HFFc6 (cell line): ENCODE measurements around the gene ZBTB16. TPM values are rescaled to one million over a fixed set of nuclear protein-coding genes. Genes with fewer than 3 reads are reported as not detected.

Source experiments
- DNase-seq: peaks from one replicate; pipeline ENCODE4 v3.0.0-alpha.2; 2018
- H3K27ac Mint-ChIP-seq: 2 replicates; pipeline ENCODE4 v1.8.0; 2020; ENCODE audit warnings: mild to moderate bottlenecking, mixed read lengths
- H3K27me3 Mint-ChIP-seq: 2 replicates; pipeline ENCODE4 v1.8.0; 2021; ENCODE audit warnings: mild to moderate bottlenecking, moderate library complexity, mixed read lengths; ENCODE audit not compliant: insufficient read depth
- H3K36me3 Mint-ChIP-seq: 2 replicates; pipeline ENCODE4 v1.8.0; 2021; ENCODE audit warnings: low read depth, mixed read lengths
- H3K4me1 Mint-ChIP-seq: 2 replicates; pipeline ENCODE4 v1.8.0; 2020; ENCODE audit warnings: low read depth, mixed read lengths
- H3K4me3 Mint-ChIP-seq: 2 replicates; pipeline ENCODE4 v1.8.0; 2020; ENCODE audit warnings: mild to moderate bottlenecking, moderate library complexity, mixed read lengths
- H3K9me3 Mint-ChIP-seq: 2 replicates; pipeline ENCODE4 v1.8.0; 2020; ENCODE audit warnings: mild to moderate bottlenecking, mixed read lengths
- total RNA-seq, 6 experiments: library from RNA; stranded (reverse); fragmentation: NEBNext Ultra II Directional; extraction: Animal tissue kit (Norgen Biotek cat#: 25700); gene quantifications; 2 replicates in 1 of 6; 3 replicates in 5 of 6; pipeline ENCODE4 v1.2.3, GENCODE V29; 2021
- TF ChIP-seq, protein P1 (sequence below): fragments of 200-600 bp; sonication (generic); IDR thresholded peaks from 2 replicates; pipeline ENCODE4 v1.5.0; 2021; ENCODE audit warnings: antibody characterized with exemption, mild to moderate bottlenecking

ZBTB16 gene
- total RNA-seq, 6 experiments from 2014 or later, result not detected

GRCh38 chr11:114171257-114172054 is 111.9 kb downstream of the ZBTB16 start:
- no peak for DNase-seq
- Mint-ChIP-seq H3K9me3 (no peaks in the 10 kb centered on the region), H3K4me3 (no peak overlapping the region), H3K4me1 (peaks cover 30% of the 10 kb centered on the region), H3K36me3 (no peaks in the 10 kb centered on the region), H3K27ac (no peak overlapping the region), H3K27me3 (peaks cover 62% of the 10 kb centered on the region)
- TF ChIP-seq, protein P1, sequence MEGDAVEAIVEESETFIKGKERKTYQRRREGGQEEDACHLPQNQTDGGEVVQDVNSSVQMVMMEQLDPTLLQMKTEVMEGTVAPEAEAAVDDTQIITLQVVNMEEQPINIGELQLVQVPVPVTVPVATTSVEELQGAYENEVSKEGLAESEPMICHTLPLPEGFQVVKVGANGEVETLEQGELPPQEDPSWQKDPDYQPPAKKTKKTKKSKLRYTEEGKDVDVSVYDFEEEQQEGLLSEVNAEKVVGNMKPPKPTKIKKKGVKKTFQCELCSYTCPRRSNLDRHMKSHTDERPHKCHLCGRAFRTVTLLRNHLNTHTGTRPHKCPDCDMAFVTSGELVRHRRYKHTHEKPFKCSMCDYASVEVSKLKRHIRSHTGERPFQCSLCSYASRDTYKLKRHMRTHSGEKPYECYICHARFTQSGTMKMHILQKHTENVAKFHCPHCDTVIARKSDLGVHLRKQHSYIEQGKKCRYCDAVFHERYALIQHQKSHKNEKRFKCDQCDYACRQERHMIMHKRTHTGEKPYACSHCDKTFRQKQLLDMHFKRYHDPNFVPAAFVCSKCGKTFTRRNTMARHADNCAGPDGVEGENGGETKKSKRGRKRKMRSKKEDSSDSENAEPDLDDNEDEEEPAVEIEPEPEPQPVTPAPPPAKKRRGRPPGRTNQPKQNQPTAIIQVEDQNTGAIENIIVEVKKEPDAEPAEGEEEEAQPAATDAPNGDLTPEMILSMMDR, result no peak

DNA sequence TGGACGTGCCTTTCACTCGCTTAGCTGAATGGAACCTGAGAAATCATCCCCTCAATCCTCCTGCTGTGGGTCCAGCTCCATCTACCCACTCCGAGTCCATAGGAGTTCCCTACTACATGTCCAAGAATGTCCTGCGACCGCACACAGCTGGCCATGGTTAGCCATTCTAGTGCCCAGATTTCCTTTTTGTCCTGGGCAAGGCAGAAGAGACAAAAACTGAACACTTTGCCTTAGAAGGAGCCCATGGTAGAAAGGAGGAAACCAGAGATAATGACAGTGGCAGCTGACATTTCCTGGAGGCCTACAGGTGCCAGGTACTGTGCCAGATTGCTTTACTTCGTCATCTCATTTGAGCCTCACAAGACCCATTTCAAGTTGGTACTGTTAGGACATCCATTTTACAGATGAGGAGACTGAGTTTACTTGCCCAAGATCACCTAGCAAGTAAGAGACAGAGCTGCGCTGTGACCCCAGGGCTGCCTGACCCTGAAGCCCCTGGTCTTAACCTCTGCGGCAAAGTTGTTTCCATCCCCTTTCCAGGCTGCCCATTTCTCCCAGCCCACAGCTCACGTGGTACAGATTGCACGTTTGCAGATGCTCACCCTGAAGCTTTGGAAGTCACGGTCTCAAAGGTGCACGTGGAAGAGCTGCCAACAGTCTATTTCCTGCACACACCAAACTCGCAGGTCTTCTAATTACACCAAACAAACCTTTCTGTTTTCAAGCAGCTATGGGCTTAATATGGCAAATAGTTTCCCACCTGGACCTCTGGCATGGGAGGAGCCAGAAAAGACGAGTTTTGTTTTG is 112.7 kb downstream of the ZBTB16 start:
- Mint-ChIP-seq H3K4me1 (peaks cover 22% of the 10 kb centered on the region), H3K36me3 (no peaks in the 10 kb centered on the region), H3K9me3 (no peaks in the 10 kb centered on the region), H3K27ac (no peak overlapping the region), H3K27me3 (peaks cover 69% of the 10 kb centered on the region), H3K4me3 (no peak overlapping the region)
- TF ChIP-seq, protein P1, result no peak
- no peak for DNase-seq

DNA sequence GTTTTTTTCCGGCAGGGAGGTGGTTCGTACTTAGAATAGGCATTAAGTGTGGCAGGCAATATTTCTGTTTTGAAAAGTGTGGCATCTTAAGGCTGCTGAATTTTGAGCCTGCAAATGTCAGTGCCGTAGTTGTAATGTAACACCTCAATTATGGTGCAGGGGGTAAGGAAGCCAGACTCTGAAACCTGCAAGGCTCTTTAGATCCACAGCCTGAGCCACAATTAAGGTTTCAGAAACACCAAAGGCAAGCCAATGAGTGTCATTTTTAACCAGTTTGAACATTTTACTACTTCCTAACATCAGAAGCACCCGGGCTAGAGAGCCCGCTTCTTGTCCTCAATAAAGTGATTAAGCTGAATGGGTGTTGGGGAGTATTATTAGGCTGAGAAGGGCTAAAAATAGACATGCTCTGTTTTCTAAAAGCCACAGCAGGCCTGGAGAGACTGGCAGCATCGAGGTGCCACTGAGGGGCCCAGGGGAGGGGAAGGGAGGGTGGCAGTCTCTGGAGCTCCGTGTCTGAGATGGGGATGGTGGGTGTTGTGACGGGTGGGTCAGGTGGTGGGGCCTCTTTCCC is 113.4 kb downstream of the ZBTB16 start:
- peaks cover 15% of the 10 kb centered on the region for H3K4me1 Mint-ChIP-seq
- H3K27me3 Mint-ChIP-seq, result peaks cover 72% of the 10 kb centered on the region
- no peak overlapping the region for H3K27ac Mint-ChIP-seq
- H3K4me3 Mint-ChIP-seq, result no peak overlapping the region
- H3K36me3 Mint-ChIP-seq, result no peaks in the 10 kb centered on the region
- H3K9me3 Mint-ChIP-seq, result no peaks in the 10 kb centered on the region
- TF ChIP-seq, protein P1, result no peak
- DNase-seq, result no peak

DNA sequence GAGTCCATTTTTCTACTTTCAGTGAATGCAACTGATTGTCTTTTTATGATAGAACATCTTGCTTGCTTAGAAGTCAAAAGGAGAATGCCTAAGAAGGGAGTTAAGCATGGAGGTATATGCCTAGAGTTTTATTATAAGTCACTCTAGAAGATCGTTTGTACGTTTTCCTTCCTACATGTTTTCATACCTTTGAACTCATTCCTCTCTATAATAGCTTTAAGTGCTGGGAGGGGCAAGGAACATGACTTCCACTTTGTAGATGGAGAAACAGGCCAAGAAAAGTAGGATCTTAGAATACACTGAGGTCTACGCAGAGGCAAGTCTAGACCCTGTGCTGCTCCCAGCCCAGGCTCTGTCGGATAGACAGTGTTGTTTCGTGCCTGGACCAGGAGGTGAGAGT is 114.3 kb downstream of the ZBTB16 start:
- Mint-ChIP-seq H3K36me3 (no peaks in the 10 kb centered on the region), H3K4me1 (peaks cover 11% of the 10 kb centered on the region), H3K9me3 (no peaks in the 10 kb centered on the region), H3K4me3 (no peak overlapping the region), H3K27ac (no peak overlapping the region), H3K27me3 (peaks cover 72% of the 10 kb centered on the region)
- TF ChIP-seq, protein P1, result no peak
- no peak for DNase-seq

GRCh38 chr11:114174712-114175495 is 115.4 kb downstream of the ZBTB16 start:
- H3K4me1 Mint-ChIP-seq, result peaks cover under 1% of the 10 kb centered on the region; the same call in 1 of the 2 replicates
- peaks cover 69% of the 10 kb centered on the region for H3K27me3 Mint-ChIP-seq
- no peak for DNase-seq
- no peaks in the 10 kb centered on the region for H3K9me3 Mint-ChIP-seq
- no peaks in the 10 kb centered on the region for H3K36me3 Mint-ChIP-seq
- TF ChIP-seq, protein P1, result no peak
- no peak overlapping the region for H3K4me3 Mint-ChIP-seq
- H3K27ac Mint-ChIP-seq, result no peak overlapping the region
